IMR-90 (cell line): ENCODE results near the gene CHAC1. TPM values are rescaled to one million over a fixed set of nuclear protein-coding genes. Genes with fewer than 3 reads are reported as not detected.
A peak's percentile ranks its signal among the peaks of the same experiment; 100 is the strongest.

Source experiments
- ATAC-seq: fragments of 200-7000 bp; cut with Tn5 transposase; 2 replicates; pipeline ENCODE4 v1.9.1; 2020; ENCODE audit warnings: low read depth, mild to moderate bottlenecking, moderate library complexity
- BruUV-seq: library from RNA; stranded (reverse); fragments of 400-500 nt; replicated peaks from 2 replicates; lab custom pipeline; 2021; lab: Mats Ljungman, UMichigan
- CTCF ChIA-PET: fragments of 300-600 bp; formaldehyde crosslinking; extraction: SDS; loops from one replicate; lab custom pipeline; 2021; ENCODE audit warnings: antibody characterized with exemption; lab: Yijun Ruan, JAX
- POLR2A ChIA-PET: fragments of 300-600 bp; sonication (Branson Sonifier 250); formaldehyde crosslinking; loops from one replicate; lab custom pipeline; 2022; ENCODE audit warnings: antibody characterized with exemption; ENCODE audit not compliant: unreplicated experiment; lab: Charles Lee
- DNase-seq: peaks from one replicate; pipeline ENCODE4 v3.0.0; 2013
- H2AFZ ChIP-seq: replicated peaks from 2 replicates; pipeline ENCODE3; 2013; ENCODE audit warnings: low read length, mild to moderate bottlenecking; ENCODE audit not compliant: poor library complexity
- H2AK5ac ChIP-seq: 2 replicates; pipeline ENCODE4 v1.6.1; 2013; ENCODE audit warnings: low read depth, low read length, inconsistent platforms
- H2AK9ac ChIP-seq: replicated peaks from 2 replicates; pipeline ENCODE3; 2013; ENCODE audit warnings: mild to moderate bottlenecking, low read depth, low read length, moderate library complexity; ENCODE audit not compliant: poor library complexity
- H2BK120ac ChIP-seq: 2 replicates; pipeline ENCODE4 v1.6.1; 2013; ENCODE audit warnings: low read depth, low read length, inconsistent platforms
- H2BK15ac ChIP-seq: 3 replicates; pipeline ENCODE4 v1.6.1; 2013; ENCODE audit warnings: low read depth, low read length, inconsistent platforms
- H2BK20ac ChIP-seq: 2 replicates; pipeline ENCODE4 v1.6.1; 2013; ENCODE audit warnings: low read depth, mild to moderate bottlenecking, inconsistent platforms, low read length, moderate library complexity
- H2BK5ac ChIP-seq: 2 replicates; pipeline ENCODE4 v1.6.1; 2013; ENCODE audit warnings: mild to moderate bottlenecking, low read depth, low read length, inconsistent platforms; ENCODE audit not compliant: poor library complexity, severe bottlenecking
- H3K14ac ChIP-seq: replicated peaks from 2 replicates; pipeline ENCODE4 v1.6.1; 2013; ENCODE audit warnings: low read depth, low read length, inconsistent platforms
- H3K18ac ChIP-seq: 2 replicates; pipeline ENCODE4 v1.6.1; 2013; ENCODE audit warnings: low read depth, low read length, control low read depth
- H3K23ac ChIP-seq: 2 replicates; pipeline ENCODE4 v1.6.1; 2013; ENCODE audit warnings: low read depth, low read length, inconsistent platforms
- H3K27ac ChIP-seq: 2 replicates; pipeline ENCODE4 v1.5.1; 2013; ENCODE audit warnings: mild to moderate bottlenecking, control low read depth, low read length; ENCODE audit not compliant: insufficient read depth
- H3K27me3 ChIP-seq: 2 replicates; pipeline ENCODE4 v1.6.1; 2013; ENCODE audit warnings: low read length; ENCODE audit not compliant: control insufficient read depth, insufficient read depth
- H3K36me3 ChIP-seq: 2 replicates; pipeline ENCODE4 v1.6.1; 2013; ENCODE audit warnings: low read length, mixed read lengths; ENCODE audit not compliant: control insufficient read depth, insufficient read depth
- H3K4ac ChIP-seq: 2 replicates; pipeline ENCODE4 v1.6.1; 2013; ENCODE audit warnings: low read depth, low read length, inconsistent platforms
- H3K4me1 ChIP-seq: 2 replicates; pipeline ENCODE4 v1.6.1; 2013; ENCODE audit warnings: low read length, mixed read lengths; ENCODE audit not compliant: control insufficient read depth, insufficient read depth
- H3K4me2 ChIP-seq: 2 replicates; pipeline ENCODE4 v1.6.1; 2013; ENCODE audit warnings: low read depth, mild to moderate bottlenecking, control low read depth, low read length, moderate library complexity
- H3K4me3 ChIP-seq: 2 replicates; pipeline ENCODE4 v1.5.1; 2013; ENCODE audit warnings: low read depth, mild to moderate bottlenecking, control low read depth, low read length, moderate library complexity; ENCODE audit not compliant: insufficient read depth
- H3K56ac ChIP-seq: 2 replicates; pipeline ENCODE4 v1.6.1; 2013; ENCODE audit warnings: low read length, inconsistent platforms; ENCODE audit not compliant: insufficient read depth; ENCODE audit errors: extremely low read depth
- H3K79me1 ChIP-seq, 2 experiments: 2 replicates each; pipeline ENCODE4 v1.6.1; 2013; ENCODE audit warnings: low read length in 2 of 2, inconsistent platforms in 1 of 2, low read depth in 1 of 2
- H3K9ac ChIP-seq: 2 replicates; pipeline ENCODE4 v1.6.1; 2013; ENCODE audit warnings: low read depth, low read length, control low read depth
- H3K9me1 ChIP-seq: 2 replicates; pipeline ENCODE4 v1.6.1; 2013; ENCODE audit warnings: low read length, inconsistent platforms; ENCODE audit not compliant: insufficient read depth
- H3K9me3 ChIP-seq: 2 replicates; pipeline ENCODE4 v1.6.1; 2013; ENCODE audit warnings: low read length; ENCODE audit not compliant: control insufficient read depth, insufficient read depth
- H4K20me1 ChIP-seq: 2 replicates; pipeline ENCODE4 v1.6.1; 2013; ENCODE audit warnings: low read length, inconsistent platforms; ENCODE audit not compliant: insufficient read depth
- H4K5ac ChIP-seq: 2 replicates; pipeline ENCODE4 v1.6.1; 2013; ENCODE audit warnings: mild to moderate bottlenecking, low read depth, low read length, control low read depth
- H4K8ac ChIP-seq, 2 experiments: 2 replicates each; pipeline ENCODE4 v1.6.1; 2013; ENCODE audit warnings: low read depth in 2 of 2, low read length in 2 of 2, control low read depth in 1 of 2, inconsistent platforms in 1 of 2
- H4K91ac ChIP-seq: 2 replicates; pipeline ENCODE4 v1.6.1; 2013; ENCODE audit warnings: low read depth, low read length, inconsistent platforms; ENCODE audit not compliant: insufficient read depth
- CEBPB ChIP-seq: IDR thresholded peaks from 2 replicates; pipeline ENCODE4 v1.6.1; 2012; ENCODE audit warnings: low read depth, low read length, improper control_type of control experiment
- CHD1 ChIP-seq: IDR thresholded peaks from 2 replicates; pipeline ENCODE4 v1.6.1; 2012; ENCODE audit warnings: low read depth, low read length, improper control_type of control experiment
- MXI1 ChIP-seq: IDR thresholded peaks from 2 replicates; pipeline ENCODE4 v1.6.1; 2012; ENCODE audit warnings: low read depth, mild to moderate bottlenecking, low read length, moderate library complexity, borderline replicate concordance
- NFE2L2 ChIP-seq: fragments of 150-350 bp; IDR thresholded peaks from 2 replicates; pipeline ENCODE4 v1.6.1; 2016; ENCODE audit warnings: low read depth, mild to moderate bottlenecking, low read length
- POLR2A ChIP-seq: IDR thresholded peaks from 2 replicates; pipeline ENCODE4 v1.6.1; 2012; ENCODE audit warnings: mild to moderate bottlenecking, low read depth, low read length
- RAD21 ChIP-seq: IDR thresholded peaks from 2 replicates; pipeline ENCODE4 v1.6.1; 2012; ENCODE audit warnings: low read length, improper control_type of control experiment
- RCOR1 ChIP-seq: IDR thresholded peaks from 2 replicates; pipeline ENCODE4 v1.6.1; 2012; ENCODE audit warnings: mild to moderate bottlenecking, low read length, improper control_type of control experiment; ENCODE audit not compliant: insufficient replicate concordance
- RFX5 ChIP-seq: IDR thresholded peaks from 2 replicates; pipeline ENCODE4 v1.8.0; 2012; ENCODE audit warnings: low read depth, mild to moderate bottlenecking, low read length, moderate library complexity
- SMC3 ChIP-seq: fragments of 150-350 bp; IDR thresholded peaks from 2 replicates; pipeline ENCODE4 v1.6.1; 2016; ENCODE audit warnings: low read depth, mild to moderate bottlenecking, antibody characterized with exemption, low read length, moderate library complexity
- WGBS, 2 experiments: methylation state at CpG; one replicate each; pipeline versions ENCODE4 v1.1.5 to v1.1.7; 2013; ENCODE audit warnings: missing lambda C conversion rate in 2 of 2; ENCODE audit not compliant: insufficient read length in 1 of 2; ENCODE audit errors: extremely low coverage in 2 of 2; 5-methylcytosine and 5-hydroxymethylcytosine counted together
- dilution Hi-C: fragments of 300-500 bp; cut with HindIII; formaldehyde crosslinking; loops from one replicate; pipeline ENCODE4 v1.14.3; 2018; ENCODE audit warnings: low sequenced_read_pairs; ENCODE audit not compliant: unreplicated experiment
- in situ Hi-C: fragments of 300-500 bp; cut with MboI; formaldehyde crosslinking; loops from 3 replicates; pipeline ENCODE4 v1.14.3; 2019; ENCODE audit warnings: low sequenced_read_pairs, inconsistent platforms, mixed read lengths
- intact Hi-C: fragments of 100-400 bp; cut with micrococcal nuclease; formaldehyde crosslinking; loops from 2 replicates; pipeline ENCODE4 v1.10.0; 2022
- polyA plus RNA-seq, 3 experiments: library from polyadenylated mRNA; depleted of rRNA; stranded (reverse); fragments of >200 nt; gene quantifications; 2 replicates each; pipeline ENCODE4 v1.2.3, GENCODE V29; 2012; ENCODE audit warnings: low replicate concordance in 1 of 3
- total RNA-seq: library from RNA; depleted of rRNA; stranded (reverse); fragments of >200 nt; gene quantifications from 2 replicates; pipeline ENCODE4 v1.2.3, GENCODE V29; 2012
- TF ChIP-seq, protein P1 (sequence below): conservative IDR thresholded peaks from 2 replicates; pipeline ENCODE4 v1.5.1; 2012; ENCODE audit warnings: mild to moderate bottlenecking, low read depth, low read length, improper control_type of control experiment
- TF ChIP-seq, protein P2 (sequence below): fragments of 150-350 bp; IDR thresholded peaks from 2 replicates; pipeline ENCODE4 v1.6.1; 2016; ENCODE audit warnings: low read depth, mild to moderate bottlenecking, low read length, moderate library complexity, borderline replicate concordance

Gene CHAC1
- total and polyA plus RNA-seq, 2 of the 4 experiments (the other 2 are of a cell fraction): 51.3 to 77.8 TPM

DNA sequence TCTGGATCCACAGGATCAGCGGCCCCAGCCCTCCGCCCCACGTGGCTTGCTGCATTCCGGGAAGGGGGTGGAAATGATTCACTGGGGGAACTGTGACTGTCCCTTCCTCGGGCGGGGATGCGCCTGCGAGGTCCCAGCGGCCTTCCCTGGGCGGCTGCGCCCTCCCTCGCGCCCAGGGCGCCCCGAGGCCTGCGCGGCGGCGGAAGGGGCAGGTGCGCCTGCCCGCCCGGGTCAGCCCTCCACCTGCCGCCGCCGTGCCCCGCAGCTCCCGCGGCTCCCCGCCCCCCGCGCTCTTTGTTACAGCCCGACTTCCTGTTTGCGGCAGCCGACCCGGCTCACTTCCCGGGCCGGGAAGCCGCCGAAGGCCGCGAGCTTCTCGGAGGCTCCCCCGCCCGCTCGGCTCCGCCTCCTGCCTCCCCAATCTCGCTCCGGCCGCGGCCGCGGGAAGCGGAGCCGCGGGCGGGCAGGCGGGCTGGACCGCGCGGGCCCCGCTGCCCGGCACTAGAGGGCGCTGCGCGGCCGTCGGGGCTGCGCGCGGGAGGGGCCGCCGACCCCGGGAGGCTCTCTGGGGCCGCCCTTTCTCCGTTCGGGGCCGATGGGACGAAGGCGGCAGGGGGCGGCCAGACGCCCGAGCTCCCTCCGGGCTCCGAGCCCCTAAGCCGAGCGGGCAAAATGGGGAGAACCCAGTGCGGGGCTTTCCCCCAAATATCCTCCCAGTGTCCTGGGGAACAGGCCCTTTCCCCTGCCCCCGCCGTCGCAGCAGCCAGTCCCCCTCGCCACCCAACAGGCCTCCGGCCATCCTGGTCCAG lies 11.5 kb upstream of the CHAC1 start (continued):
- TF ChIP-seq MXI1: peak; percentile 62; the same call in 1 of the 2 replicates
- TF ChIP-seq SMC3: peak; percentile 73
- no peak for TF ChIP-seq CHD1

DNA sequence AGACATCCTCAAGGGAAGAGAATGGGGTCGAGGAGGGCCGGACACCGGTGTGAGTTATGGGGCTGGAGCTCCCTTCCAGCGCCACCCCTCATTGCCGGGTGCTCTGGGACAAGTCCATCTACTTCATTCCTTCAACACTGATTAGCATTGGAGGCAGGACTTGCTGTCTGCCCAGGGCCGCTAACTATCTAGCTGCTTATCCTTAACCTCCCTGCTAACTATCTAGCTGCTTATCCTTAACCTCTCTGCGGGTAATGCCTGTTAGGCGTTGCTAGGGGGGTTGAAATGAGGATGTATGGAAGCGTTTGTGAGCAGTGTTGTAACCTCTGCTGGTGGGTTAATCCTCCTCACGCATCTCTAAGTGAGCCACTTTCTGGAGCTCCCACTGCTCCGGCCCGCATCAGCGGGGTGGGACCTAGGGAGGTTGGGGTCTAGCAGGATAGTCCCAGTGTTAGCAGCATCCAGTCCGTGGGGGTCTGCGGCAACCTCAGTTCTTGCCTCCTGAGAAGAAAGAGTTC lies 10.9 kb upstream of the CHAC1 start:
- POLR2A ChIA-PET: interaction anchor here (0.6 to 1.1 kb wide), 3 partner anchors 11 to 79 kb away, joined by 3 to 6 read pairs (median 3); partner anchors contain the start of gene CHAC1
- Histone ChIP-seq H2BK15ac (peak overlapping the region; percentile 97; the same call in 2 of the 3 replicates), H3K27me3 (no peaks in the 10 kb centered on the region), H3K27ac (peak overlapping the region; percentile 45), H3K9me1 (peaks cover 18% of the 10 kb centered on the region), H3K56ac (peak overlapping the region; percentile 68), H2BK20ac (peak overlapping the region; percentile 7; the same call in 1 of the 2 replicates), H4K8ac (peak overlapping the region; percentile 90 to 92), H2BK5ac (peak overlapping the region; percentile 83), H3K79me1 (peaks cover 14 to 28% of the 10 kb centered on the region in 2 experiments; a peak in 3 of 4 replicates), H3K18ac (peak overlapping the region; percentile 69), H4K91ac (peak overlapping the region; percentile 80), H3K4me1 (peaks cover 16% of the 10 kb centered on the region), H3K23ac (peak overlapping the region; percentile 82), H3K4me2 (peak overlapping the region; percentile 63), H3K14ac (peak overlapping the region; percentile 94), H2AK5ac (peak overlapping the region; percentile 92), H2AFZ (peak overlapping the region; percentile 96), H3K9me3 (no peaks in the 10 kb centered on the region), H4K5ac (peak overlapping the region; percentile 80), H2BK120ac (peak overlapping the region; percentile 64), H3K4ac (peak overlapping the region; percentile 87), H2AK9ac (peak overlapping the region; percentile 98), H4K20me1 (no peaks in the 10 kb centered on the region; the same call in 1 of the 2 replicates), H3K36me3 (peaks cover 4% of the 10 kb centered on the region), H3K9ac (peak overlapping the region; percentile 54), H3K4me3 (peak overlapping the region; percentile 30)
- BruUV-seq: no TSS peak
- ATAC-seq (no peak; the same call in 1 of the 2 replicates), DNase-seq (no peak)
- CTCF ChIA-PET: interaction anchor here (0.9 to 3.6 kb wide), 10 partner anchors 10 to 82 kb away, joined by 3 to 39 read pairs (median 6); partner anchors contain the start of genes CHAC1 and DLL4
- 100% methylated on average over 2 of the region's 15 CpGs; no CpG with 5 or more reads in 1 of the 2 experiments for WGBS, 2 experiments
- intact Hi-C loops: loop anchor here (1.0 to 5.0 kb wide), 2 partner anchors 38 to 80 kb away; no protein-coding TSS in a partner anchor
- dilution Hi-C loops: no loop called here
- in situ Hi-C loops: loop anchor here (5.0 kb wide), 1 partner anchor 80 kb away; no protein-coding TSS in a partner anchor
- TF ChIP-seq, protein P1, sequence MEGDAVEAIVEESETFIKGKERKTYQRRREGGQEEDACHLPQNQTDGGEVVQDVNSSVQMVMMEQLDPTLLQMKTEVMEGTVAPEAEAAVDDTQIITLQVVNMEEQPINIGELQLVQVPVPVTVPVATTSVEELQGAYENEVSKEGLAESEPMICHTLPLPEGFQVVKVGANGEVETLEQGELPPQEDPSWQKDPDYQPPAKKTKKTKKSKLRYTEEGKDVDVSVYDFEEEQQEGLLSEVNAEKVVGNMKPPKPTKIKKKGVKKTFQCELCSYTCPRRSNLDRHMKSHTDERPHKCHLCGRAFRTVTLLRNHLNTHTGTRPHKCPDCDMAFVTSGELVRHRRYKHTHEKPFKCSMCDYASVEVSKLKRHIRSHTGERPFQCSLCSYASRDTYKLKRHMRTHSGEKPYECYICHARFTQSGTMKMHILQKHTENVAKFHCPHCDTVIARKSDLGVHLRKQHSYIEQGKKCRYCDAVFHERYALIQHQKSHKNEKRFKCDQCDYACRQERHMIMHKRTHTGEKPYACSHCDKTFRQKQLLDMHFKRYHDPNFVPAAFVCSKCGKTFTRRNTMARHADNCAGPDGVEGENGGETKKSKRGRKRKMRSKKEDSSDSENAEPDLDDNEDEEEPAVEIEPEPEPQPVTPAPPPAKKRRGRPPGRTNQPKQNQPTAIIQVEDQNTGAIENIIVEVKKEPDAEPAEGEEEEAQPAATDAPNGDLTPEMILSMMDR: no peak
- no peak for TF ChIP-seq RAD21
- TF ChIP-seq SMC3: no peak
- TF ChIP-seq, protein P2, sequence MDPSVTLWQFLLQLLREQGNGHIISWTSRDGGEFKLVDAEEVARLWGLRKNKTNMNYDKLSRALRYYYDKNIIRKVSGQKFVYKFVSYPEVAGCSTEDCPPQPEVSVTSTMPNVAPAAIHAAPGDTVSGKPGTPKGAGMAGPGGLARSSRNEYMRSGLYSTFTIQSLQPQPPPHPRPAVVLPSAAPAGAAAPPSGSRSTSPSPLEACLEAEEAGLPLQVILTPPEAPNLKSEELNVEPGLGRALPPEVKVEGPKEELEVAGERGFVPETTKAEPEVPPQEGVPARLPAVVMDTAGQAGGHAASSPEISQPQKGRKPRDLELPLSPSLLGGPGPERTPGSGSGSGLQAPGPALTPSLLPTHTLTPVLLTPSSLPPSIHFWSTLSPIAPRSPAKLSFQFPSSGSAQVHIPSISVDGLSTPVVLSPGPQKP: no peak
- TF ChIP-seq MXI1: no peak
- TF ChIP-seq POLR2A: no peak
- no peak for TF ChIP-seq RFX5
- TF ChIP-seq RCOR1: no peak
- TF ChIP-seq NFE2L2: no peak
- TF ChIP-seq CEBPB: no peak
